Measurements from ENCODE around the gene ALB. TPM values are rescaled to one million over a fixed set of nuclear protein-coding genes. Genes with fewer than 3 reads are reported as not detected.
"Not testable (repeated sequence)": the region's sequence is repeated elsewhere in the genome, so short reads cannot be mapped to it uniquely, and the experiment has no call there.

Gene ALB
- 0.66 TPM in 1 of 2 replicates, not detected in the other for total RNA-seq (2012; rRNA removed)

DNA sequence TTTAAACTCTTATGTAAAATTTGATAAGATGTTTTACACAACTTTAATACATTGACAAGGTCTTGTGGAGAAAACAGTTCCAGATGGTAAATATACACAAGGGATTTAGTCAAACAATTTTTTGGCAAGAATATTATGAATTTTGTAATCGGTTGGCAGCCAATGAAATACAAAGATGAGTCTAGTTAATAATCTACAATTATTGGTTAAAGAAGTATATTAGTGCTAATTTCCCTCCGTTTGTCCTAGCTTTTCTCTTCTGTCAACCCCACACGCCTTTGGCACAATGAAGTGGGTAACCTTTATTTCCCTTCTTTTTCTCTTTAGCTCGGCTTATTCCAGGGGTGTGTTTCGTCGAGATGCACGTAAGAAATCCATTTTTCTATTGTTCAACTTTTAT is at the start of gene ALB:
Gene ALB (plus strand): TSS at position 246 of the 400 bp plus-strand sequence. CDS start 41 bp downstream, at position 287.
- Histone ChIP-seq H3K36me3 (ENCODE audit: insufficient read depth, low read length) (no peaks in the 10 kb centered on the region), H3K4me1 (ENCODE audit: control insufficient read depth, insufficient read depth, low read length) (no peaks in the 10 kb centered on the region), H3K4me3 (ENCODE audit: low read length) (no peak within 1 kb of the TSS), H3K9ac (ENCODE audit: low read depth, low read length) (no peak within 1 kb of the TSS), H3K4me2 (ENCODE audit: low read length) (no peak within 1 kb of the TSS), H3K27me3 (ENCODE audit: control insufficient read depth, insufficient read depth, low read length) (no peaks in the 10 kb centered on the region), H3K9me3 (replicated peaks; ENCODE audit: low read length) (no peaks in the 10 kb centered on the region)

DNA sequence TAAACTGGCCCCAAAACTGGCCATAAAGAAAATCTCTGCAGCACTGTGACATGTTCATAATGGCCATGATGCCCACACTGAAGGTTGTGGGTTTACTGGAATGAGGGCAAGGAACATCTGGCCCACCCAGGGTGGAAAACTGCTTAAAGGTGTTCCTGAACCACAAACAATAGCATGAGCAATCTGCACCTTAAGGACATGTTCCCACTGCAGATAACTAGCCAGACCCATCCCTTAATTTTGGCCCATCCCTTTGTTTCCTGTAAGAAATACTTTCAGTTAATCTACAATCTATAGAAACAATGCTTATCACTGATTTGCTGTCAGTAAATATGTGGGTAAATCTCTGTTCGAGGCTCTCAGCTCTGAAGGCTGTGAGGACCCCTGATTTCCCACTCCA is 46.9 kb upstream of the ALB start:
- not testable (repeated sequence) for H3K4me3 ChIP-seq (ENCODE audit: low read length); H3K36me3 ChIP-seq (ENCODE audit: insufficient read depth, low read length); H3K4me1 ChIP-seq (ENCODE audit: control insufficient read depth, insufficient read depth, low read length); H3K9ac ChIP-seq (ENCODE audit: low read depth, low read length); H3K27me3 ChIP-seq (ENCODE audit: control insufficient read depth, insufficient read depth, low read length); H3K9me3 ChIP-seq (replicated peaks; ENCODE audit: low read length); H3K4me2 ChIP-seq (ENCODE audit: low read length)

DNA sequence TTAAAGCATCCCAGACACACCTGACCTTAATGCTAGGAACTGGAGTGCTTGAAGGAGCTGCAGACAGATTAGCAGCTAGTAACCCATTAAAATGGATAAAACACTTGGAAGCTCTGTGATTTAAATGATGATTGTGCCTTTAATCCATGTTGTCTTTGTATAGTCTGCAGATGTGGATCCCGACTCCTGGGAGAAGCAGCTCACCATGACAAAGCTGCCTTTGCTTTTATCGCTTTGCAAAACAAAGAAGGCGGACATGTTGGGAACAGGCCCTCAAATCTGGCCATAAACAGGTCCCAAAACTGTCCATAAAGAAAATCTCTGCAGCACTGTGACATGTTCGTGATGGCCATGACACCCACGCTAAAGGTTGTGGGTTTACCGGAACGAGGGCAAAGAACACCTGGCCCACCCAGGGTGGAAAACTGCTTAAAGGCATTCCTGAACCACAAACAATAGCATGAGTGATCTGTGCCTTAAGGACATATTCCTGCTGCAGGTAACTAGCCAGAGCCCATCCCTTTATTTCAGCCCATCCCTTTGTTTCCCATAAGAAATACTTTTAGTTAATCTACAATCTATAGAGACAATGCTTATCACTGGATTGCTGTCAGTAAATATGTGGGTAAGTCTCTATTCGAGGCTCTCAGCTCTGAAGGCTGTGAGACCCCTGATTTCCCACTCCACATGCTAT is 34.4 kb upstream of the ALB start:
- H3K36me3 ChIP-seq (ENCODE audit: insufficient read depth, low read length); H3K4me3 ChIP-seq (ENCODE audit: low read length); H3K9ac ChIP-seq (ENCODE audit: low read depth, low read length); H3K27me3 ChIP-seq (ENCODE audit: control insufficient read depth, insufficient read depth, low read length); H3K9me3 ChIP-seq (replicated peaks; ENCODE audit: low read length); H3K4me1 ChIP-seq (ENCODE audit: control insufficient read depth, insufficient read depth, low read length); H3K4me2 ChIP-seq (ENCODE audit: low read length): not testable (repeated sequence)

DNA sequence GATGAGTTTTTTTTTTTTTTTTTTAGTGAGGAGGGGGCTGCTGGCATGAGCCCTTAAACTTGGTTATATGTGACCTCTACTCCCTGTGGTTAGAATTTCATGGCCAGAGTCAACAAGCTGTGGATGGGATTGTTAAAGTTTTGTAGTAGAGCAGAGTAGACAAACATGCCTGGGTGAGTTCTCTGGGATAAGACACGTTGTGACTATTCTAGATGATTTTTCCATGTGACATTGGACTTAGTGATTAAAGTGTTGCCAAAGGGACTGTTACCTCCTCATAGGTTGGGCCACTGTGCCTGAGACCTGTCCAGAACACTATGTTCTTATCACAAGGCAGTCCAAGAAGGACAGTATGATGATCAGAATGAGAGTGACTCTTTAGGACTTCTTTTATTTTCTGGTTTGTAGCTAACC is 28.8 kb upstream of the ALB start:
- no peaks in the 10 kb centered on the region for H3K4me1 ChIP-seq (ENCODE audit: control insufficient read depth, insufficient read depth, low read length)
- H3K9me3 ChIP-seq (replicated peaks; ENCODE audit: low read length): no peaks in the 10 kb centered on the region
- H3K27me3 ChIP-seq (ENCODE audit: control insufficient read depth, insufficient read depth, low read length): peaks cover 5% of the 10 kb centered on the region
- no peak overlapping the region for H3K9ac ChIP-seq (ENCODE audit: low read depth, low read length)
- H3K4me2 ChIP-seq (ENCODE audit: low read length): no peak overlapping the region
- no peaks in the 10 kb centered on the region for H3K36me3 ChIP-seq (ENCODE audit: insufficient read depth, low read length)
- no peak overlapping the region for H3K4me3 ChIP-seq (ENCODE audit: low read length)

DNA sequence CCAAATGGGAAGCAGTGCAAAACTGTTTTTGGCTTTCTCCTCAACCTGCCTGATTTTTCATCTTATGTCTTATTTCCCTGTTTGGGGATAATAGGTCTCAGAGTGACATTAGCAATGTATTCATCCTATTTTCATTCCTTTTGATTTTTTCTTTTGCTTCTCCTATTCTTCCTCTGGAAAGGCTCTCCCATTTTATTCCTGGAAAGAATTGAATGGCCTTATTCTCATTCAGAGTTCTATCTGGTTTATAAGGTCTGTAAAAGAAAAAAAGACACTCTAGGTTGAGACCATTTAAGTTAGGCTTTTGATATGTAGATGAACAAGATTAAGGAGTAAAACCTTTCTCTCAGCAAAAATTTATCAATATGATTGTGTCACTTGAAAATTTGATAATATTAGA is 27.8 kb upstream of the ALB start:
- H3K27me3 ChIP-seq (ENCODE audit: control insufficient read depth, insufficient read depth, low read length): peaks cover 5% of the 10 kb centered on the region
- no peak overlapping the region for H3K9ac ChIP-seq (ENCODE audit: low read depth, low read length)
- no peaks in the 10 kb centered on the region for H3K4me1 ChIP-seq (ENCODE audit: control insufficient read depth, insufficient read depth, low read length)
- H3K36me3 ChIP-seq (ENCODE audit: insufficient read depth, low read length): no peaks in the 10 kb centered on the region
- H3K4me2 ChIP-seq (ENCODE audit: low read length): no peak overlapping the region
- H3K4me3 ChIP-seq (ENCODE audit: low read length): no peak overlapping the region
- H3K9me3 ChIP-seq (replicated peaks; ENCODE audit: low read length): no peaks in the 10 kb centered on the region

DNA sequence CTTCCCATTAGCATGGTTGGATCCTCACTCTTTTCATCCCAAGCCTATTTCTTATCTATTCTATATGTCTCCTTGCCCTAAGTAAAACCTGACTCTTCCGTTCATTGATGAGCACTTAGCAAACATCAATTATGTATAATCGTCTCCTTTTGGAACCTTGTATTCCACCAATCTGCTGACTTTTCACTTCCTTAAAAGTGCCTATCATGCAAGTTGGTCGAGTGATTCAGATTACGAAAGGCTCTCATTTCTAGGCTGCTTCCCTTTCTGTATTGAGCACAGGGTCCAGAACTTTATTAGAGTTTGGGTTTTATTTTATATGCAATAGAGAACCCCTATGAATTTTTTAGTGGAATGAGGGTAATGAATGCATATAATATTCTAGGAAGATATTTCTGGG is 27.1 kb upstream of the ALB start:
- Histone ChIP-seq H3K9me3 (replicated peaks; ENCODE audit: low read length) (no peaks in the 10 kb centered on the region), H3K36me3 (ENCODE audit: insufficient read depth, low read length) (no peaks in the 10 kb centered on the region), H3K27me3 (ENCODE audit: control insufficient read depth, insufficient read depth, low read length) (peaks cover 5% of the 10 kb centered on the region), H3K9ac (ENCODE audit: low read depth, low read length) (no peak overlapping the region), H3K4me2 (ENCODE audit: low read length) (no peak overlapping the region), H3K4me3 (ENCODE audit: low read length) (no peak overlapping the region), H3K4me1 (ENCODE audit: control insufficient read depth, insufficient read depth, low read length) (no peaks in the 10 kb centered on the region)

DNA sequence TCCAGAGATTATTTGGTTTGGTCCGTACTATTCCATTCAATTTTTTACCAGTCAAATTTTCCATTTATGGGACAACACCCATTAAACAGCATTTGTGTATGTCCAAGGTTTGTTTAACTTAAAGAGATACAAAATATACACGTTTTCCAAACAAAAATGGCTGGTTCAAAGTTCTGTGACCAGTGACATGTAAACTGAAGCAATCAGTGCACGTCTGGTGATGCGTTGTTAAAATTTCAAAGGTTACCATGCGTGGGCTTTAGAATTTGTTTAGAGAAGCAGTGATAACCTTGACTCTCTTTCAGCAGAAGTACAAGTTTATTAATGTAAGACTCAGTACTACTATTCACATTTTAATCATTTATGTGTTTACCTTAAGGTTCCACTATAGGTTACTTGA is 25.2 kb upstream of the ALB start:
- Histone ChIP-seq H3K4me3 (ENCODE audit: low read length) (no peak overlapping the region), H3K9ac (ENCODE audit: low read depth, low read length) (no peak overlapping the region), H3K27me3 (ENCODE audit: control insufficient read depth, insufficient read depth, low read length) (no peaks in the 10 kb centered on the region), H3K9me3 (replicated peaks; ENCODE audit: low read length) (no peaks in the 10 kb centered on the region), H3K36me3 (ENCODE audit: insufficient read depth, low read length) (no peaks in the 10 kb centered on the region), H3K4me1 (ENCODE audit: control insufficient read depth, insufficient read depth, low read length) (no peaks in the 10 kb centered on the region), H3K4me2 (ENCODE audit: low read length) (no peak overlapping the region)

DNA sequence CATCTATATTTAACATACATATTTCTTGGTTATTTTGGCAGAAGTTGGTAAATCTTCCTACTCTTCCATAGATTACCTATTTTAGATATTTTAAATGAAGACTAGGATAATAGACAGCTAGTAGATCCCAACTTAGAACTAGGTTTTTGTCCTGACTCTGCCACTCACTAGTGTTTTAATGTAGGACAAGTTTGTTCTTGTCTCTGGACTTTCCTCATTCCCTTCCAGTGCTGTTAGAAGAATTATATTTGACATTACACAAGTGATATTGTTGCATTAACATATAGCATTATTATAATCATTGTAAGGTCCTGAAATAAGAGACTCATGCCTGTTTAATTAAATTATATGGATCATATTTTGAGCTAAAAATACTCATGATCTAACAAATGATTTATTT is 24.1 kb upstream of the ALB start:
- no peak overlapping the region for H3K4me2 ChIP-seq (ENCODE audit: low read length)
- no peaks in the 10 kb centered on the region for H3K4me1 ChIP-seq (ENCODE audit: control insufficient read depth, insufficient read depth, low read length)
- no peaks in the 10 kb centered on the region for H3K27me3 ChIP-seq (ENCODE audit: control insufficient read depth, insufficient read depth, low read length)

DNA sequence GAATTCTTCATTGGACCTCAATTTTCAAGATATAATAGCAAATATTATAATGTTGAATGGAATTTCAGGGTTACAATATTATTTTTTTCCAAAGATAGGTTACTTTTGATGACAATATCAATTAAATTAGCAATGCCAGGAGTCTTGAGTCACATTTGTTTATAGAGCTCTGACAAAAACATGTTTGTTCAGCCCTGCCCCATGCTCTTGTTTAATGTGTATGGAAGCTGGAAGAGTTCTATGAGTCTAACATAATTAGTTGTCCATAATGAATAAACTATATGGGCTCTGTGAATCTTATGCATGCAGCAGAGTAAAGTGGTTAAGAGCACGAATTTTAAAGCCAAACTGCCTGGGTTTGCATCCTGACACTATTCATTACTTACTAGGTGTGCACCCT is 22.9 kb upstream of the ALB start:
- Histone ChIP-seq H3K4me1 (ENCODE audit: control insufficient read depth, insufficient read depth, low read length) (no peaks in the 10 kb centered on the region), H3K9me3 (replicated peaks; ENCODE audit: low read length) (no peaks in the 10 kb centered on the region), H3K36me3 (ENCODE audit: insufficient read depth, low read length) (no peaks in the 10 kb centered on the region), H3K4me3 (ENCODE audit: low read length) (no peak overlapping the region), H3K4me2 (ENCODE audit: low read length) (no peak overlapping the region), H3K27me3 (ENCODE audit: control insufficient read depth, insufficient read depth, low read length) (no peaks in the 10 kb centered on the region), H3K9ac (ENCODE audit: low read depth, low read length) (no peak overlapping the region)

More for the DNA sequence above, 24.1 kb upstream of the ALB start:
- Histone ChIP-seq H3K9me3 (replicated peaks; ENCODE audit: low read length) (no peaks in the 10 kb centered on the region), H3K36me3 (ENCODE audit: insufficient read depth, low read length) (no peaks in the 10 kb centered on the region), H3K9ac (ENCODE audit: low read depth, low read length) (no peak overlapping the region), H3K4me3 (ENCODE audit: low read length) (no peak overlapping the region)

DNA sequence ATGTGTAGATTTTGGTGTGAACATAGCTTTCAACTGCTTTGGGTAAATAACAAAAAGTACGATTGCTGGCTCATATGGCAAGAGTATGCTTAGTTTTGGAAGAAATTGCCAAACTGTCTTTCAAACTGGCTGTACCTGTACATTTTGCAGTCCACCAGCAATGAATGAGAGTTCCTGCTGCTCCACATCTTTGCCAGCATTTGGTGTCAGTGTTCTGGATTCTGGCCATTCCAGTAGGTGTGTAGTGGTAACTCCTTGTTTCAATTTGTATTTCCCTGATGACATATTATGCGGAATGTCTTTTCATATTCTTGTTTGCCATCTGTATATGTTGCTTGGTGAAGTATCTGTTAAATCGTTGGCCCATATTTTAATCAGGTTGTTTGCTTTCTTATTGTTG is 20.6 kb upstream of the ALB start:
- no peaks in the 10 kb centered on the region for H3K36me3 ChIP-seq (ENCODE audit: insufficient read depth, low read length)
- no peak overlapping the region for H3K4me3 ChIP-seq (ENCODE audit: low read length)
- H3K4me1 ChIP-seq (ENCODE audit: control insufficient read depth, insufficient read depth, low read length): no peaks in the 10 kb centered on the region
- no peaks in the 10 kb centered on the region for H3K9me3 ChIP-seq (replicated peaks; ENCODE audit: low read length)
- no peak overlapping the region for H3K4me2 ChIP-seq (ENCODE audit: low read length)
- no peaks in the 10 kb centered on the region for H3K27me3 ChIP-seq (ENCODE audit: control insufficient read depth, insufficient read depth, low read length)
- H3K9ac ChIP-seq (ENCODE audit: low read depth, low read length): no peak overlapping the region

DNA sequence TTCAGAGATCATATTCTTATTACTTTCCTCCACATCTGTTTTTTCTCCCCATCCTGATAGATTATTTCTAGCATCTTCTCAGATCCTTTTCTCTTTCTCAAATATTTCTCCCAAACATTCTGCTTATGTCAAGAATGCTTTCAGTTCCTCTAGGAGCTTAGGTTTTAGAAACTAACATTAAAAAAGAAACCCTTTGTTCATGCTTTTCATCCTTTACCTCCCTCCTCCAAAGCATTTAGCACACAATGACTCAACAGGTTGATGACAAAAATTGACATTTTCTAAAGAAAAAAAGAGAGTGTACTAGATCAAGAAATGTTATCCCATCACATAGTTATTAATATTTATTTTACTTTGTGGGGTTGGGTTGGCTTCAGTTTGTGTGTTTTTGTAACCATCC is 16.5 kb upstream of the ALB start:
- Histone ChIP-seq H3K36me3 (ENCODE audit: insufficient read depth, low read length) (no peaks in the 10 kb centered on the region), H3K4me3 (ENCODE audit: low read length) (no peak overlapping the region), H3K27me3 (ENCODE audit: control insufficient read depth, insufficient read depth, low read length) (no peaks in the 10 kb centered on the region), H3K9ac (ENCODE audit: low read depth, low read length) (no peak overlapping the region), H3K9me3 (replicated peaks; ENCODE audit: low read length) (no peaks in the 10 kb centered on the region), H3K4me2 (ENCODE audit: low read length) (no peak overlapping the region), H3K4me1 (ENCODE audit: control insufficient read depth, insufficient read depth, low read length) (no peaks in the 10 kb centered on the region)

DNA sequence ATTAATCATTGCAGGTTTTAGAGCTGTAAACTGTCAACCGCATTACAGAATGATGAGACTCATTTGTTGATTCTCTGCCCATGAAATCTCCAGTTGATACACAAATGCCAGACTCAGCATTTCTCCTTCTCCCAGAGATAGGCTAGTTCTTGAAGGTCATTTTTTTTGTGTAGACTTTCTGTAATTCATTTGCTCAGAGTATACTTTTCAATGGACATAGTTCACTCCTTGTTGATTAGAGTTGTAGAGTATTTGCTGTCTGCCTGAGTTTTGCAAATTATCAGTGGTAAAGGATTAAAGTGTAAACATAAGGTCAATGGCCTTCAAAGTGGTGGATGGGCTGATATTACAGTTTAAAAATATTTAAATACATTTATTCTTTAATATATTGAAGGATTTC is 15.2 kb upstream of the ALB start:
- H3K9me3 ChIP-seq (replicated peaks; ENCODE audit: low read length): no peaks in the 10 kb centered on the region
- H3K4me1 ChIP-seq (ENCODE audit: control insufficient read depth, insufficient read depth, low read length): no peaks in the 10 kb centered on the region
- no peak overlapping the region for H3K9ac ChIP-seq (ENCODE audit: low read depth, low read length)
- no peak overlapping the region for H3K4me2 ChIP-seq (ENCODE audit: low read length)
- no peak overlapping the region for H3K4me3 ChIP-seq (ENCODE audit: low read length)
- H3K27me3 ChIP-seq (ENCODE audit: control insufficient read depth, insufficient read depth, low read length): no peaks in the 10 kb centered on the region
- no peaks in the 10 kb centered on the region for H3K36me3 ChIP-seq (ENCODE audit: insufficient read depth, low read length)

Data from skeletal muscle satellite cell (primary cell).